D721Med (cell line): ENCODE data around the gene DDX25.
A peak's percentile ranks its signal among the peaks of the same experiment; 100 is the strongest.
"Not testable (repeated sequence)": the region's sequence is repeated elsewhere in the genome, so short reads cannot be mapped to it uniquely, and the experiment has no call there.

Source experiments
- DNase-seq: peaks from one replicate; pipeline ENCODE4 v3.0.0; 2011; ENCODE audit warnings: low spot score; ENCODE audit not compliant: insufficient read length
- FAIRE-seq: peaks from 2 replicates; lab custom pipeline; 2011; peaks lifted over from hg19 to GRCh38; lab: Jason Lieb, UNC
- CTCF ChIP-seq: IDR thresholded peaks from 2 replicates; pipeline ENCODE4 v1.5.1; 2012; ENCODE audit warnings: mild to moderate bottlenecking, control low read depth; ENCODE audit not compliant: insufficient read depth; ENCODE audit errors: missing control alignments

The DDX25 gene

GRCh38 chr11:125892071-125892470 lies 12.2 kb upstream of the DDX25 start:
- TF ChIP-seq CTCF = no peak
- no peak for DNase-seq
- no peak for FAIRE-seq

- TF ChIP-seq CTCF = no peak
- no peak for DNase-seq
- no peak for FAIRE-seq
Measured at GRCh38 chr11:125892994-125893393, 11.3 kb upstream of the DDX25 start.

GRCh38 chr11:125901872-125902271 lies 2.4 kb upstream of the DDX25 start:
- TF ChIP-seq CTCF = no peak
- no peak for DNase-seq
- FAIRE-seq = no peak

GRCh38 chr11:125902277-125902926 lies 1.9 kb upstream of the DDX25 start:
- no peak for FAIRE-seq
- DNase-seq = no peak
- no peak for TF ChIP-seq CTCF

- DNase-seq = peak; percentile 71
- peak; percentile 69 for FAIRE-seq
- TF ChIP-seq CTCF = no peak
Measured at GRCh38 chr11:125902927-125903710, 1.2 kb upstream of the DDX25 start, which contains the start of gene PUS3. TSS of gene PUS3 (minus strand) at chr11:125903206. CDS start at chr11:125896284, 6,922 bp downstream.

GRCh38 chr11:125904678-125905077 lies 370 bp downstream of the DDX25 start:
- FAIRE-seq = no peak
- no peak for TF ChIP-seq CTCF
- DNase-seq = no peak

- no peak for TF ChIP-seq CTCF
- FAIRE-seq = no peak
- DNase-seq = no peak
Measured at GRCh38 chr11:125910226-125910849, 6.0 kb downstream of the DDX25 start.

GRCh38 chr11:125914601-125915000 lies 10.3 kb downstream of the DDX25 start:
- not testable (repeated sequence) for FAIRE-seq

More at GRCh38 chr11:125914601-125915000, 10.3 kb downstream of the DDX25 start:
- DNase-seq = not testable (repeated sequence)
